Cortex of kidney (tissue), 1 donor: ENCODE data around the gene HOXA9.

Experiments used
- DNase-seq: peaks from one replicate; lab custom pipeline; 2025; lab: John Stamatoyannopoulos, UW

HOXA9 gene

GRCh38 chr7:27176962-27177794 is 11.8 kb upstream of the HOXA9 start:
- DNase-seq: no peak

- DNase-seq: no peak
Measured at GRCh38 chr7:27176524-27176845, 11.1 kb upstream of the HOXA9 start.

- no peak for DNase-seq
Measured at GRCh38 chr7:27175626-27176523, 10.5 kb upstream of the HOXA9 start.

GRCh38 chr7:27174874-27175625 is 9.7 kb upstream of the HOXA9 start:
- no peak for DNase-seq

GRCh38 chr7:27173956-27174873 is 8.9 kb upstream of the HOXA9 start, which contains the start of gene HOXA10:
Gene HOXA10, minus strand, starts transcription at chr7:27174320. Its CDS starts 14 bp downstream, at chr7:27174306.
- no peak for DNase-seq

GRCh38 chr7:27173511-27173955 is 8.2 kb upstream of the HOXA9 start:
- no peak for DNase-seq

- no peak for DNase-seq
Measured at GRCh38 chr7:27172823-27173510, 7.6 kb upstream of the HOXA9 start.

- DNase-seq: no peak
Measured at GRCh38 chr7:27172315-27172774, 7.0 kb upstream of the HOXA9 start.

- no peak for DNase-seq
Measured at GRCh38 chr7:27171637-27172314, 6.4 kb upstream of the HOXA9 start.

GRCh38 chr7:27171325-27171636 is 5.9 kb upstream of the HOXA9 start:
- no peak for DNase-seq

GRCh38 chr7:27170426-27171324 is 5.3 kb upstream of the HOXA9 start:
- no peak for DNase-seq

GRCh38 chr7:27169658-27170425 is 4.5 kb upstream of the HOXA9 start:
- DNase-seq: no peak

- DNase-seq: no peak
Measured at GRCh38 chr7:27168265-27168947, 3.1 kb upstream of the HOXA9 start.

GRCh38 chr7:27167916-27168264 is 2.6 kb upstream of the HOXA9 start:
- no peak for DNase-seq

- no peak for DNase-seq
Measured at GRCh38 chr7:27166531-27167505, 1.5 kb upstream of the HOXA9 start.

- no peak for DNase-seq
Measured at GRCh38 chr7:27165996-27166530, 726 bp upstream of the HOXA9 start.
